Measurements from ENCODE around the gene NOS1.

The NOS1 gene

DNA sequence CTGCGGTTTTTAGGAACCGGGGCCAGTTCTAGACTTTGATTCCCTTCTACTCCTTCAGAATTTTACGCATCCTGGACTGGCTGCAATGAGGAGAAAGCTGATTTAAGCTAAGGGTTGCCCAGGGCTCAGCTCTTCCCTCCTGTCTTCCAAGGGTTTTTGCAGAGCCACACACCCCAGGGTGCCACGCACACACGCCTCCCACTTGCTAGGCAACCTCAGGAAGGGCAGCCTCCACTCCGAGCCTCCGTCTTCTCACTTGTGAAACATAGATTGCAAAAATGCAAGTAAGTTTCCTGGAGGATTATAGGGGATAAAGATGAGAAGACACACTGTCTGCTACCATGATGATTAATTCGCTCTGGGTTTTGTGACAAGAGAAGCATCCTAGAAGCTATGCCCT, 31.7 kb downstream of the NOS1 start:
- TF ChIP-seq ZC3H10 (CRISPR knock-in tag; IDR thresholded peaks at IDR 0.05) (no peak), GLIS3 (CRISPR knock-in tag; IDR thresholded peaks at IDR 0.05) (no peak), ISL1 (CRISPR knock-in tag; IDR thresholded peaks at IDR 0.05) (no peak), TOX (CRISPR knock-in tag; IDR thresholded peaks at IDR 0.05; ENCODE audit: borderline replicate concordance) (no peak), POU6F1 (CRISPR knock-in tag; IDR thresholded peaks at IDR 0.05; ENCODE audit: borderline replicate concordance, low read depth) (no peak)
- no peak for ATAC-seq

- no peak for ATAC-seq
- TF ChIP-seq ESRRG (CRISPR knock-in tag; IDR thresholded peaks at IDR 0.05) (no peak), SNAI2 (CRISPR knock-in tag; IDR thresholded peaks at IDR 0.05) (no peak), TCF4 (CRISPR knock-in tag; IDR thresholded peaks at IDR 0.05; ENCODE audit: borderline replicate concordance) (no peak), TOX (CRISPR knock-in tag; IDR thresholded peaks at IDR 0.05; ENCODE audit: borderline replicate concordance) (no peak), CSDC2 (CRISPR knock-in tag; IDR thresholded peaks at IDR 0.05) (no peak), PPARA (CRISPR knock-in tag; IDR thresholded peaks at IDR 0.05; ENCODE audit: borderline replicate concordance) (no peak), RARB (CRISPR knock-in tag; IDR thresholded peaks at IDR 0.05) (no peak), ZNF8 (CRISPR knock-in tag; IDR thresholded peaks at IDR 0.05) (no peak), ZC3H10 (CRISPR knock-in tag; IDR thresholded peaks at IDR 0.05) (no peak), ZFP3 (CRISPR knock-in tag; IDR thresholded peaks at IDR 0.05) (no peak), ISL1 (CRISPR knock-in tag; IDR thresholded peaks at IDR 0.05) (no peak), ZNF70 (CRISPR knock-in tag; IDR thresholded peaks at IDR 0.05) (no peak), GLIS3 (CRISPR knock-in tag; IDR thresholded peaks at IDR 0.05) (no peak), ZNF565 (CRISPR knock-in tag; conservative IDR thresholded peaks at IDR 0.05; ENCODE audit: low read depth) (no peak), TSHZ2 (CRISPR knock-in tag; IDR thresholded peaks at IDR 0.05) (no peak), BACH2 (CRISPR knock-in tag; IDR thresholded peaks at IDR 0.05; ENCODE audit: borderline replicate concordance) (no peak), OSR1 (CRISPR knock-in tag; IDR thresholded peaks at IDR 0.05) (no peak)
- TF ChIP-seq, protein P1, sequence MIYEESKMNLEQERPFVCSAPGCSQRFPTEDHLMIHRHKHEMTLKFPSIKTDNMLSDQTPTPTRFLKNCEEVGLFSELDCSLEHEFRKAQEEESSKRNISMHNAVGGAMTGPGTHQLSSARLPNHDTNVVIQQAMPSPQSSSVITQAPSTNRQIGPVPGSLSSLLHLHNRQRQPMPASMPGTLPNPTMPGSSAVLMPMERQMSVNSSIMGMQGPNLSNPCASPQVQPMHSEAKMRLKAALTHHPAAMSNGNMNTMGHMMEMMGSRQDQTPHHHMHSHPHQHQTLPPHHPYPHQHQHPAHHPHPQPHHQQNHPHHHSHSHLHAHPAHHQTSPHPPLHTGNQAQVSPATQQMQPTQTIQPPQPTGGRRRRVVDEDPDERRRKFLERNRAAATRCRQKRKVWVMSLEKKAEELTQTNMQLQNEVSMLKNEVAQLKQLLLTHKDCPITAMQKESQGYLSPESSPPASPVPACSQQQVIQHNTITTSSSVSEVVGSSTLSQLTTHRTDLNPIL (CRISPR knock-in tag; IDR thresholded peaks at IDR 0.05; ENCODE audit: low read depth): no peak
Measured at GRCh38 chr12:117328556-117329100, 32.8 kb downstream of the NOS1 start.

DNA sequence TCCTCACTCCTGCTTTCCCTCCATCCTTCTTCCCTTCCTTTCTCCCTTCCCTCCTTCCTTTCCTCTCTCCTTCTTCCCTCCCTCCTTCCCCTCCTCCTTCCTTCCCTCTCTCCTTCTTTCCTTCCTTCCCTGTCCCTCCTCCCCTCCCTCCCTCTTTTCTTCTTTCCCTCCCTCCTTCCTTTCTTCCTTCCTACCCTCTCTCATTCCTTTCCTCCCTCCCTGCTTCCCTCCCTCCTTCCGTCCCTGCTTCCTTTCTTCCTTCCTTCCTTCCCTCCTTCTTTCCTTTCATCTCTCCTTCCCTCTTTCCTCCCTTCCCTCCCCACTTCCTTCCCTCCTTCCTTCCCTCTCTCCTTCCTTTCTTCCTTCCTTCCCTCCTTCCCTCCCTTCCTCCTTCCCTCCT, 39.0 kb downstream of the NOS1 start:
- no peak for ATAC-seq
- TF ChIP-seq ZFP30 (CRISPR knock-in tag; IDR thresholded peaks at IDR 0.05) (no peak), PPARA (CRISPR knock-in tag; IDR thresholded peaks at IDR 0.05; ENCODE audit: borderline replicate concordance) (no peak), BACH2 (CRISPR knock-in tag; IDR thresholded peaks at IDR 0.05; ENCODE audit: borderline replicate concordance) (no peak)

DNA sequence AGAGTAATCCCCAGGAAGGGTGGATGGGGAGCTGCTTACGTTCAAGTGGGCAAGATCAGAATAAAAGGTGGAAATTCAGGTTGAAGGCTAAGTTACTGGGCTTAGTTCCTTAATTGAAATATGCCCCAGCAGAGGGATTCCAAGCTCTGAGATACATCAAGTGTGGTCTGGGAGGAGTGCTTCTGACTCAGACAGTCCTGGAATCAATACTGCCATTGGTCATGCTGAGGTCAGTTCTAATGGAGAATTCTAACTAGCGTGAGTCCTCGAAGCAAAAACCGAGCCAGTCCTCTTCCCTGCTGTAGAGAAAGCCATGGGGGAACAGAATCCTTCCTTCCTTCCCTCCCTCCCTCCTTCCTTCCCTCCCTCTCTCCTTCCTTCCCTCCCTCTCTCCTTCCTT, 39.9 kb downstream of the NOS1 start:
- no peak for ATAC-seq
- TF ChIP-seq TOX (CRISPR knock-in tag; IDR thresholded peaks at IDR 0.05; ENCODE audit: borderline replicate concordance) (no peak), CSDC2 (CRISPR knock-in tag; IDR thresholded peaks at IDR 0.05) (no peak), PATZ1 (CRISPR knock-in tag; IDR thresholded peaks at IDR 0.05; ENCODE audit: borderline replicate concordance) (no peak), POU6F1 (CRISPR knock-in tag; IDR thresholded peaks at IDR 0.05; ENCODE audit: borderline replicate concordance, low read depth) (no peak), ZNF70 (CRISPR knock-in tag; IDR thresholded peaks at IDR 0.05) (no peak), ZFP30 (CRISPR knock-in tag; IDR thresholded peaks at IDR 0.05) (no peak), ZNF8 (CRISPR knock-in tag; IDR thresholded peaks at IDR 0.05) (no peak), GLIS3 (CRISPR knock-in tag; IDR thresholded peaks at IDR 0.05) (no peak), TCF4 (CRISPR knock-in tag; IDR thresholded peaks at IDR 0.05; ENCODE audit: borderline replicate concordance) (no peak), RARB (CRISPR knock-in tag; IDR thresholded peaks at IDR 0.05) (no peak)
- TF ChIP-seq, protein P1 (CRISPR knock-in tag; IDR thresholded peaks at IDR 0.05; ENCODE audit: low read depth): no peak

Measured in SK-N-SH treated with all-trans-retinoic acid at 6 μM for 48 hours (cell line).